ENCODE data around the gene PEX14.

PEX14 gene

DNA sequence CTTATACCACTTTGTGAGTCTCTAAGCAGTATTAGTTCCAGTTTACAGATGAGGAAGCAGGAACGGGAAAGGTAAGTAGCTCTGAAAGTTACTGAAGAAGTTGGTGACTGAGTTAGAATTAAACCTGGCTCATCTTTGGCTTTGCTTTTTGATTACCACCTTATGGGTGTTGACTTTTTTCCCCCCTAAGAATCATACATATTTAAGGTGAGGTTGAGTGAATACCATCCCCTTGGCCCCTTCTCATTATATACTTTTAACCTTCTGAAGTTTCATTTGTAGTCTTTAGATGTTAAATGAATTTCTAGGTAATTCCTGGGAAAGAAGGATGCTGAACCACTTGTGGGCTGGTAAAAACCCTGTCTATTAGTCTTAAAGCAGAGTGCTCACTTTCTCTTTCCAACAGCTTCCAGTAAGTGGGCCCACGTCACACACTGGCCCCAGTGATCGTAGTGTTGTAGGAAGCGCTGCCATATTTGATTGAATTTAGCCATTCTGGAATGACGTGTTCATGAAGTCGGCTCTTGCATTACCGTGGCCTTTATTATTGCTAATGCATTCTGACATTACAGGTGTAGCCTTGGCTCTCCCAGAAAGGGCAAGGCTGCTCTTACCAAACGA is 46.9 kb downstream of the PEX14 start:
- DNase-seq: no peak

- peak in 1 of 3 experiments; percentile 21 for DNase-seq
These were observed 47.6 kb downstream of the PEX14 start for GRCh38 chr1:10522322-10522860.

DNA sequence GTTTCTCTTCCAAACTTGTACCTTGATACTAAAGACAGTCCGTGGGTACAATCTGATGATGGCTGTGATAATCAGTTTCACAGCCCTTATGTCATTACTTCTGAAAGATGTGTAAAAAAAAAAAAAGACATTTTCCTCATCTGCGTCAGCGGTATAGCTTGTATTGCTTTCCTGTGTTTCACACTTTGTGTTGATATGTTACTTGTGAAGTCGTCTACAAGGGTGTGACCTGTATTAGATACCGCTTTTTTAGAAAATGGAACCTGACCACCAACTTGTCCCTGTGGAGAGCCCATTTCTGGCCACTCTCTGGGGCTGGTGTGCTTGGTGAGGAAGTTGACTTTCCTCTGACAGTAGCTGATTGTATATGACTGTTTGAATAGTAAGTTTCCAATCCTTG is 50.5 kb downstream of the PEX14 start:
- DNase-seq: no peak

GRCh38 chr1:10528066-10529014 is 53.6 kb downstream of the PEX14 start:
- no peak for DNase-seq

DNA sequence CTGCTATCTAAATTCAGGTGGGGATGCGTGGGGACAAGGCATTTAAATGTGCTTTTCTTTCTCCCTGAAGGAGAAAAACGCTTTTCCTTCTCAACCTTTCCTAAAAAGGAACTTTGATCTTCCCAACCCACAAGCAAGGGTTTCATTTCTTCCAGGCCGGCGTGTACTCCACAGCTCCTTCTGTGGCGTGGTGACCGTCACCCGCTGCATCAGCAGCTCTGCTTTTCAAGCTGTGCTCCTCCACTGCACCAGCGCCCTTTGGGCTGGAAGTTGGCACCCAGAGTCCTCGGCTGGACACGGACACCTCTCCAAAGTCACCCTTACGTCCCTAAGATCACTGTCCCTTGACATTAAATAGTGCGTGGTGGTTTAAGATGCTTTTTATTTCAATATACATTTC is 54.3 kb downstream of the PEX14 start:
- no peak for DNase-seq

GRCh38 chr1:10529765-10530164 is 55.0 kb downstream of the PEX14 start:
- DNase-seq: peak in 1 of 3 experiments; percentile 62

DNA sequence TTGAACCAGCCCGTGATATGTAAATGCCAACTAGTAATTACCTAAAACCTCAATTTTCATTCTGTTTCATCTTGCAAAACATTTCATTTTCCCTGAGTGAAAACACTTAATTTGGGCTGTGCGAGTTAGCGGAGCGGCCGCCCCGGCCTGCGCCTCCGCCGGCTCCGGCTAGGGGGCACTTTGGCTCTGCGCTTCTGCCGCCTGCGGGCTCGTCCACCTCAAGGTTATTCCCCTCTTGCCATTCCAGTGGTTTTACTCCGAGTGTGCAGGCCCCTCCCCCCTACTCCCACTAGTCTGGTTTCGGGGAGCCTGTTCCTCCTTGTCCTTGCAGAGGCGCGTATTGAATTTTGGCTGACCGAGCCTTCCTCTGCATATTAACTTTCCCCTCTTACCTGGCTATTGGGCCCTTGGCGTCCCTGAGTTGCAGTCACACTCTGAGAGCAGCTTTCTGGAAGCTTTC is 55.6 kb downstream of the PEX14 start:
- DNase-seq: peak; percentile 20 to 58 (median 47)

GRCh38 chr1:10530756-10531495 is 56.2 kb downstream of the PEX14 start:
- no peak for DNase-seq

- no peak for DNase-seq
These were observed 57.6 kb downstream of the PEX14 start for GRCh38 chr1:10532362-10532761.

DNA sequence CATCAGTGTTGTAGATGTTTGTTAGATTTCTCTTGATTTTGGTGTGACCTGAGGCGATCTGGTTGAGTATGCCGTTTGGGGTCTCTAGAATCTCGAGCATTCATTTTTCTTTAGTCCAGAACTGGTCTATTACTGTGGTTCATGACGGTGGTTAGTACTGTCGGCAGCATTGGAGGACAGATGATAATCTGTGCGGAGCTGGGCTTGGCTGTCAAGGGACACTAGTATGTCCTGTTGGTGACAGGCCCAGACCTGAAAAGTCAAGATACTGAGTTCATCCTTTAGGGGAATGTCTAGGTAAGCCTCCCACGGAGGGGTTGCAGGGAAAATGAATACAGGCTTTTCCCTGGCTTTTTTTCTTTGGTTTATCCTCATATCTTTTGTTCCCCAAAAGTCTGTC is 59.8 kb downstream of the PEX14 start:
- DNase-seq: no peak

- peak in 1 of 3 experiments; percentile 37 for DNase-seq
These were observed 61.5 kb downstream of the PEX14 start for GRCh38 chr1:10536133-10536770.

DNA sequence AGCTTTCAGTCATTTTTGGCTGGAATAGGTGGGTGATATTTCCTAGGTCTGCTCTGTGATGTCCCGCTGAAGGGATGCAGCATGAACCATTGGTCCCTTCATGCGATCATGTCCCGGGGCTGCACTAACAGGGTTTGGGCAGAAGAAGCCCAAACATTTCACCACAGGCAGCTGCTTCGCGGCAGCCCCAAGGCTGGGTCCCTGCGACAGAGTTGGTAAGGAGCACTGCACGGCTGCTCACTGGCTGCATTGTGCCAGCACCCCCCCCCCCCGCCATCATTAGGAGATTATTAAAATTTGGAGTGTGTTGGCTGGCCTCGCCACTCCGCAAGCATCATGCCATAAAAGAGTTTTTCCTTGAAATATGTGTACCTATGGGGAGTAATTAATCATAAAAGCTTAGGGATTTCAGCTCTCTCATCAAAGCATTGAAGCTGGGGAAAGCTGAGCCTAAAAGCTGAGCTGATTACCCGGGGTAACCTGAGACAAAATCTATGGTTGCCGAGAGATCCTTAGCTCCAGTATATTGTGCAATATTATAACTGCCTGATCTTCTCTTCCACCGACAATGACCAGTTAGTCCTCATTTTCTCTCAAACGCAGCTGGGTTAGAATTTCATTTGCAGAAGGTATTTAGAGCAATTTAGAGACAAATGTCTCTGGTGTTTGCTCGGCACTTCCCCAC is 62.5 kb downstream of the PEX14 start:
- DNase-seq: peak; percentile 55 to 90 (median 87)

DNA sequence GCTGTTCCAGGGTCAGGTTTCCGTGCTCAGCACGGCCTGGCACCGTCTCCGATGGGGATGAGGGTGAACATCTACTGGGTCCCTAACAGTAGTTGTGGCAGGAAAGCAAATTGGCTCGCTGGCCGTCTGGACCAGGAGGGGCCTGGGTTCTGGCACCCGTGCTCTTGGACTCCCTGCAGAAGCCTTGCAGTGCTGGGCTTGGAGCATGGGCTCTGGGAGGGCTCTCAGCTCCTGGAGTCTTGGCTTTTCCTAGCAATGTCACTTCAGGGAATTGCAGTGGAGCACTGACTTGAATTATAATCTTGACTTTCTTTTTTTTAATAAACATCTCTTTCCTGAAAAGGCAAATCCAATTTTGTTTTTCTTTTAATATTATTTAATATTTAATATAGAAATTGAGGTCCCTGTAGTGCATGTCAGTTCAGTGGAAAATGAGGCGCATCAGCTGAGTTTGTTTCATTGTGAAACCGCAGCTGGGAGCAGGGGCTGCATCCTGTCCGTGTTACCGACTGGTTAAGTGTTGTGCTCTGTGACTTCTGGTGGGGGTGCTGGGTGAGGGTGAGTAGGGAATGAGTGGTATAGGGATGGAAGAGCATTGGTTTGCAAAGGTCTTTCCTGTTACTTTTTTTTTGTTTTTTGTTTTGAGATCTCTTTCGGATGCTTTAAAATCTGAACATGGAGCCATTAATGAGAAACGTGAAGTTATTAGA is 64.1 kb downstream of the PEX14 start:
- DNase-seq: peak in 1 of 3 experiments; percentile 27

GRCh38 chr1:10539411-10540043 is 64.8 kb downstream of the PEX14 start:
- DNase-seq: peak in 1 of 3 experiments; percentile 39

DNA sequence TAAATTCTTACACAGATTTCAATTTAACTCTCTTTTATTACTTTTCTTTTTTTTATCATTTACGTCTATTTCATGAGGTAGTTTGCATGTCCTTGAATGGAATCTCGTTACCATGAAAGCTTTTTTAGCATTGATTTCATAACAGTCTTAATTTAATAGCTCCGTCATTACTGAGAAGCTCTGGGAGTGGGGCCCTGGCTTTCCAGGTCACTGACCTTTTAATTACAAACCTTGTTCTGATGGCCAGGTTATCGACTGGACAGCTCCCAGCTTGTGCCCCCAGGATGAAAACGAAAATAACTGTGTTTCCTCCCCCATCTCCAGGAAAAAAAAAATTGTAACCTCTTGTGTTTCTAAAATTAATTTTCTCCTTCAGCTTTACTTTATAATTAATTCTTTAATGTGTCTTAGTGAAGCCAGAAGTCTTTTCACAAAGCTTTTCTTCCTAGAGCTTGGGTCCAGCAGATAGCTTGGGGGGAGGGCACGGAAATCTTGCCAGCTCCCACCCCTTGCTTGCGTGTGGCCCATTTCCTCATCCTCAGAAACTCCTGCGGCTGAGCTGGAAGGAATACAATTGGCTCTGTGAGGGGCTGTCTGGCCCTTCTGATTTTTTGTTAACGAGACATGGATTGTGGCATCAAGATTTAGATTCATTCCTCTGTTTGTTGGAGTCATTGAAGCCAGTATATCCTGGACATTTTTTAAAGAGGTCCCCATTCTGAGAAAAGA is 65.7 kb downstream of the PEX14 start:
- DNase-seq: no peak

GRCh38 chr1:10541286-10541685 is 66.5 kb downstream of the PEX14 start:
- DNase-seq: peak; percentile 81 to 86 (median 82)

GRCh38 chr1:10544239-10544638 is 69.5 kb downstream of the PEX14 start:
- no peak for DNase-seq

DNA sequence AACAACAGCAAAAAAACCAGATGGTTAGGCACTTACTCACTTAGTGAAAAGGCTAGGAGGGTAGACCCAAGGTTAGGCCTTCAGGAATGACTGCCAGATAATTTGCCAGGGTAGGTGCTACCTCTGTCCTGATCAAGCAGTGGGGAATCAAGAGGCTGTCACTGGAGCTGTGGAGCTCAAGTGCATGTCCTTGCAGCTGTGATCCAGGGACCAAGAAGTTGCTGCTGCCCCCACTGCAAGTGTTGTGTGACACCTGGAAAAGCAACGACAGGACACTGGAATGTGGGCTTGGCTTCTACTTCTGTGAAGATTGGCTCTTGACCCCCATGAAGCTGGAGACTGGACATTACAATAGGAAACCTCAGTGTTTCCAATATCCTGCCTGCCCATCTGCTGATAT is 72.1 kb downstream of the PEX14 start:
- no peak for DNase-seq

DNA sequence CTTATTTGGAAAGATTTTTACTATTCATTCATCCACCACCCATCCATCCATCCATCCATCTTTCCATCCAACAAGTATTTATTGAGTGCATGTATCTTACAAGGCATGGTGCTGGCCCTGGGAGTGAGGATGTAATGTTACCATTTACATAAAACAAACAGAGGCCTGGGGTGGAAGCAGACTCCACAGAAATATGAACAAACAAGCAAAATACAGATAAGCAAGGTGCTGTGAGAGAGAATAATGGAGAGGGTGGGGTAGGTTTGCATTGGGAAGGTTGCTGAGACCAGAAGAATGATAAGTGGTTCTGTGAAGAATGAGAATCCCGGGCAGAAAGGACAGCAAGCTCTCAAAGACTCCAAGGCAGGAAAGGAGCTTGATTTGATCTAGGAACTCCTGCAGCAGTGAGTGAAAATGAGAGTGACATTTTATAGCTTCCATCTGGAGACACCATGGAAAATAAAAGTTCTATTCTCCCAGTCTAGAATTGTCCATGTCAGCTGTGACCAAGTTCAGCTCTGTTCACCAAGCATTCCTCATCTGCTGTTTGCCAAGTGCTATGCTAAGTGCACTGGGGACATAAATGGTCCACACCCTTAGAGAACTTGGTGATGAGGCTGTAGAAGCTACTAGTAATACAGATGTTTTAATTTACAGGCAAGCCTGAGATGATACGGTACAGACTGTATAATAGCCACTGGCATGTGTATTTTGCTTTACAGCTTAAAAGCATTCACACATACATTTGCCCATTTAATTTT is 75.3 kb downstream of the PEX14 start:
- DNase-seq: peak in 1 of 3 experiments; percentile 41

Data from NCI-H1417 (cell line).